GM12878 (cell line): ENCODE data around the gene RBBP9. TPM values are rescaled to one million over a fixed set of nuclear protein-coding genes. Genes with fewer than 3 reads are reported as not detected.

ENCODE experiments used
- ATAC-seq: fragments of 200-7000 bp; cut with Tn5 transposase; 3 replicates; pipeline ENCODE4 v1.9.1; 2020; ENCODE audit warnings: mild to moderate bottlenecking, moderate library complexity
- BruUV-seq: library from RNA; stranded (reverse); fragments of 400-500 nt; replicated peaks from 2 replicates; lab custom pipeline; 2021; lab: Mats Ljungman, UMichigan
- CTCF ChIA-PET: fragments of 300-600 bp; sonication (Branson Sonifier 250); formaldehyde crosslinking; extraction: SDS; loops from one replicate; lab custom pipeline; 2021; ENCODE audit warnings: inconsistent platforms; lab: Yijun Ruan, JAX
- POLR2A ChIA-PET: fragments of 350-600 bp; formaldehyde crosslinking; extraction: SDS; loops from one replicate; lab custom pipeline; 2021; ENCODE audit warnings: inconsistent platforms; lab: Charles Lee
- RAD21 ChIA-PET: fragments of 300-600 bp; sonication (Branson Sonifier 250); formaldehyde crosslinking; loops from one replicate; lab custom pipeline; 2023; ENCODE audit warnings: antibody characterized with exemption; ENCODE audit not compliant: unreplicated experiment; lab: Charles Lee
- SMC1A ChIA-PET: fragments of 300-600 bp; sonication (Branson Sonifier 250); formaldehyde crosslinking; loops from one replicate; lab custom pipeline; 2023; ENCODE audit not compliant: unreplicated experiment, uncharacterized antibody; lab: Charles Lee
- DNase-seq: peaks from one replicate; pipeline ENCODE4 v3.0.0-alpha.2; 2011; ENCODE audit warnings: low read depth, low spot score
- FAIRE-seq: peaks from 3 replicates; lab custom pipeline; 2011; peaks lifted over from hg19 to GRCh38; lab: Jason Lieb, UNC
- H2AFZ ChIP-seq: 2 replicates; pipeline ENCODE4 v1.6.0; 2011; ENCODE audit warnings: low read depth, low read length, control low read depth; ENCODE audit not compliant: control insufficient read depth
- H3K27ac ChIP-seq: 2 replicates; pipeline ENCODE4 v1.5.1; 2011; ENCODE audit warnings: control low read depth; ENCODE audit not compliant: control insufficient read depth, insufficient read depth
- H3K27me3 ChIP-seq, 2 experiments: replicated peaks in 1 of 2; 2 replicates each; pipeline versions ENCODE4 v1.6.0 to v1.6.1; 2011; ENCODE audit warnings: low read length in 1 of 2; ENCODE audit not compliant: control insufficient read depth in 2 of 2, insufficient read depth in 2 of 2
- H3K36me3 ChIP-seq, 2 experiments: 2 replicates each; pipeline ENCODE4 v1.5.1; 2011; ENCODE audit warnings: low read length in 1 of 2; ENCODE audit not compliant: control insufficient read depth in 2 of 2, insufficient read depth in 2 of 2
- H3K4me1 ChIP-seq: 2 replicates; pipeline ENCODE4 v1.6.1; 2011; ENCODE audit warnings: mild to moderate bottlenecking, low read length, moderate library complexity, mixed read lengths; ENCODE audit not compliant: control insufficient read depth, insufficient read depth
- H3K4me2 ChIP-seq: 2 replicates; pipeline ENCODE4 v1.6.0; 2011; ENCODE audit warnings: control low read depth; ENCODE audit not compliant: control insufficient read depth, insufficient read depth
- H3K4me3 ChIP-seq: fragments of 200-600 bp; sonication (generic); 2 replicates; pipeline ENCODE4 v1.5.1; 2016
- H3K79me2 ChIP-seq: 2 replicates; pipeline ENCODE4 v1.6.0; 2011; ENCODE audit warnings: low read length; ENCODE audit not compliant: control insufficient read depth, insufficient read depth
- H3K9ac ChIP-seq: 2 replicates; pipeline ENCODE4 v1.8.0; 2011; ENCODE audit warnings: low read length, control low read depth, mixed read lengths; ENCODE audit not compliant: control insufficient read depth, insufficient read depth
- H3K9me3 ChIP-seq: replicated peaks from 3 replicates; pipeline ENCODE4 v1.5.1; 2011; ENCODE audit warnings: mild to moderate bottlenecking, low read length; ENCODE audit not compliant: control insufficient read depth, insufficient read depth
- H4K20me1 ChIP-seq: 2 replicates; pipeline ENCODE4 v1.6.0; 2011; ENCODE audit not compliant: control insufficient read depth, insufficient read depth
- E2F8 ChIP-seq: fragments of 450-650 bp; IDR thresholded peaks from 2 replicates; pipeline ENCODE4 v1.6.1; 2018; ENCODE audit warnings: mild to moderate bottlenecking, low read depth, moderate library complexity; ENCODE audit not compliant: partially characterized antibody
- RFX5 ChIP-seq: IDR thresholded peaks from 2 replicates; pipeline ENCODE4 v1.6.1; 2011; ENCODE audit warnings: low read depth, low read length, improper control_type of control experiment
- RUNX3 ChIP-seq: IDR thresholded peaks from 2 replicates; pipeline ENCODE4 v1.6.1; 2012; ENCODE audit warnings: low read length, inconsistent platforms
- SMC3 ChIP-seq: IDR thresholded peaks from 2 replicates; pipeline ENCODE4 v1.6.1; 2011; ENCODE audit warnings: low read length, improper control_type of control experiment, borderline replicate concordance
- TCF12 ChIP-seq: IDR thresholded peaks from 2 replicates; pipeline ENCODE4 v1.6.1; 2011; ENCODE audit warnings: low read depth, mild to moderate bottlenecking, low read length
- TCF7 ChIP-seq: IDR thresholded peaks from 2 replicates; pipeline ENCODE4 v1.6.1; 2014; ENCODE audit warnings: antibody characterized with exemption, borderline replicate concordance
- ZBTB33 ChIP-seq: fragments of 450-650 bp; IDR thresholded peaks from 2 replicates; pipeline ENCODE4 v1.6.1; 2017; ENCODE audit warnings: mild to moderate bottlenecking
- ZNF622 ChIP-seq: fragments of 450-650 bp; IDR thresholded peaks from 2 replicates; pipeline ENCODE4 v1.6.1; 2017; ENCODE audit warnings: mild to moderate bottlenecking, inconsistent platforms
- WGBS: methylation state at CpG from one replicate; pipeline ENCODE4 v1.1.6; 2016; ENCODE audit warnings: low lambda C conversion rate; ENCODE audit not compliant: insufficient replicate concordance, insufficient coverage; ENCODE audit errors: missing lambda C conversion rate; 5-methylcytosine and 5-hydroxymethylcytosine counted together
- in situ Hi-C: fragments of 300-500 bp; cut with MboI; formaldehyde crosslinking; loops from 9 replicates; pipeline ENCODE4 v1.14.3; 2018; ENCODE audit warnings: mixed read lengths
- intact Hi-C: fragments of 100-400 bp; cut with micrococcal nuclease; formaldehyde crosslinking; loops from one replicate; pipeline ENCODE4 v1.14.2; 2022; ENCODE audit not compliant: unreplicated experiment
- polyA plus RNA-seq, 11 experiments: library from polyadenylated mRNA; depleted of rRNA in 4 of 11; unstranded in 6 of 11; stranded (reverse) in 5 of 11; fragments of >200 nt; fragmentation: Nextera tagmentation in 4 of 11; fragmentation: Illumina TruSeq in 1 of 11; extraction: Ambion mirVana in 4 of 11; extraction: Trizol in 1 of 11; gene quantifications; 1 replicate in 1 of 11; 2 replicates in 10 of 11; pipeline versions ENCODE4 v1.2.1 to v1.2.3, GENCODE V29; 2011 to 2016; ENCODE audit warnings: inconsistent platforms in 2 of 11, missing spikeins in 2 of 11, low read depth in 1 of 11
- total RNA-seq, 4 experiments: library from RNA; depleted of rRNA in 3 of 4; stranded (reverse); fragments of >200 nt in 3 of 4; fragmentation: Illumina TruSeq in 1 of 4; extraction: Trizol in 1 of 4; gene quantifications; 2 replicates each; pipeline versions ENCODE4 v1.2.1 to v1.2.3, GENCODE V29; 2013 to 2021

Gene RBBP9
- total and polyA plus RNA-seq, 10 of the 15 experiments (the other 5 are each of a cell fraction or from before 2014, with no cell fraction given): 7.1 to 34.1 (median 16.0) TPM

DNA sequence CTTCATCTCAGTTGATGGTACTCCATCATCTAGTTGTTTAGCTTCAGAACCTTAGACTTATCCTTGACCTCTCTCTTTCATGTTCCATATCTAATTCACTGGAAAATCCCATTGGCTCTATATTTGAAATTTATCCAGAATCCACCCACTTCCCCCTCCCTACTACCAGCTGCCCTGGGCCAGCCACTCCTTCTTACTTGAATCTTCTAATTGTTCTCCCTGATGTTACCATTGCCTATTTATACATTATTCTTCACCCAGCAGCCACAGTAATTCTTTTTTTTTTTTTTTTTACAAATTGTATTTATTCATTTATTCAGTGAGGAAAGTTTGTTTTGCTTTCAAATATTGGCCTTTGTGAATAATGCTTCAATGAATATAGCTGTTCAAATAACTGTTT, 18.9 kb upstream of the RBBP9 start:
- no peaks in the 10 kb centered on the region for H3K79me2 ChIP-seq
- H2AFZ ChIP-seq: no peak overlapping the region
- peaks cover 3 to 29% of the 10 kb centered on the region in 2 experiments for H3K36me3 ChIP-seq
- ChIA-PET CTCF (interaction anchor here (0.6 kb wide), 1 partner anchor 147 kb away, joined by 4 read pairs; no protein-coding TSS in a partner anchor), SMC1A (no interaction called here), POLR2A (interaction anchor here (0.7 to 0.9 kb wide), 3 partner anchors 9 to 118 kb away, joined by 3 to 7 read pairs (median 3); partner anchors contain the start of gene SEC23B), RAD21 (no interaction called here)
- H3K4me2 ChIP-seq: no peak overlapping the region
- no peaks in the 10 kb centered on the region for H3K4me1 ChIP-seq
- intact Hi-C loops (no loop called here), in situ Hi-C loops (loop anchor here (25.0 kb wide), 1 partner anchor 1496 kb away; the partner anchor contains the start of gene NAA20)
- no peak for FAIRE-seq
- no peak overlapping the region for H3K4me3 ChIP-seq
- no peaks in the 10 kb centered on the region for H3K27me3 ChIP-seq
- H3K9ac ChIP-seq: no peak overlapping the region
- ATAC-seq: no peak
- no peak for DNase-seq
- BruUV-seq: no TSS peak
- H3K9me3 ChIP-seq: no peaks in the 10 kb centered on the region
- H3K27ac ChIP-seq: no peak overlapping the region
- no peaks in the 10 kb centered on the region for H4K20me1 ChIP-seq
- no peak for TF ChIP-seq RUNX3

- H3K79me2 ChIP-seq: peaks cover 10% of the 10 kb centered on the region
- no peaks in the 10 kb centered on the region for H3K9me3 ChIP-seq
- FAIRE-seq: no peak
- BruUV-seq: no TSS peak
- POLR2A ChIA-PET: no interaction called here
- no peak overlapping the region for H3K27ac ChIP-seq
- 95% methylated on average over 5 of the region's 5 CpGs for WGBS
- no peak overlapping the region for H2AFZ ChIP-seq
- peaks cover 3 to 29% of the 10 kb centered on the region in 2 experiments for H3K36me3 ChIP-seq
- H4K20me1 ChIP-seq: no peaks in the 10 kb centered on the region
- SMC1A ChIA-PET: interaction anchor here (2.7 kb wide), 1 partner anchor 16 kb away, joined by 5 read pairs; no protein-coding TSS in a partner anchor
- intact Hi-C loops: no loop called here
- RAD21 ChIA-PET: no interaction called here
- CTCF ChIA-PET: interaction anchor here (0.7 to 1.2 kb wide), 3 partner anchors 8 to 37 kb away, joined by 3 to 8 read pairs (median 4); no protein-coding TSS in a partner anchor
- 0 out of 2 replicates have a peak overlapping the region, but pooled peaks have one; percentile 19 for H3K4me2 ChIP-seq
- no peaks in the 10 kb centered on the region for H3K4me1 ChIP-seq
- in situ Hi-C loops: loop anchor here (25.0 kb wide), 1 partner anchor 1498 kb away; the partner anchor contains the start of gene NAA20
- peak; percentile 49 for ATAC-seq
- no peak overlapping the region for H3K9ac ChIP-seq
- no peak for TF ChIP-seq E2F8
- TF ChIP-seq TCF7: no peak
- TF ChIP-seq RFX5: no peak
- TF ChIP-seq TCF12: no peak
- no peak for TF ChIP-seq SMC3
- TF ChIP-seq ZBTB33: no peak
- no peak for TF ChIP-seq ZNF622
- DNase-seq: no peak
- no peak overlapping the region for H3K4me3 ChIP-seq
- no peaks in the 10 kb centered on the region for H3K27me3 ChIP-seq
Measured at GRCh38 chr20:18514127-18514526, 17.1 kb upstream of the RBBP9 start.
